AG04450 (cell line): ENCODE results near the gene ERICH6. TPM values are rescaled to one million over a fixed set of nuclear protein-coding genes. Genes with fewer than 3 reads are reported as not detected.

ENCODE experiments used
- CTCF ChIA-PET: fragments of 300-600, 350-600 bp; formaldehyde crosslinking; extraction: SDS; loops from one replicate; lab custom pipeline; 2022; ENCODE audit warnings: antibody characterized with exemption, inconsistent platforms; lab: Charles Lee
- POLR2A ChIA-PET: fragments of 350-600 bp; formaldehyde crosslinking; extraction: SDS; loops from one replicate; lab custom pipeline; 2021; ENCODE audit warnings: antibody characterized with exemption, inconsistent platforms; lab: Yijun Ruan, JAX
- DNase-seq: peaks from one replicate; pipeline ENCODE4 v3.0.0-alpha.2; 2011; ENCODE audit warnings: low read depth, low spot score
- H3K27ac ChIP-seq: one replicate; pipeline ENCODE4 v1.5.1; 2012; ENCODE audit warnings: low read depth, low read length, control low read depth
- H3K27me3 ChIP-seq: one replicate; pipeline ENCODE4 v1.6.0; 2012; ENCODE audit warnings: low read length; ENCODE audit not compliant: control insufficient read depth, insufficient read depth
- H3K4me3 ChIP-seq: 2 replicates; pipeline ENCODE4 v1.5.1; 2011; ENCODE audit warnings: mild to moderate bottlenecking, low read depth, low read length, control low read depth
- H3K9me3 ChIP-seq: 2 replicates; pipeline ENCODE4 v1.5.1; 2012; ENCODE audit warnings: low read length; ENCODE audit not compliant: control insufficient read depth, insufficient read depth
- CTCF ChIP-seq: IDR thresholded peaks from 2 replicates; pipeline ENCODE4 v1.5.1; 2011; ENCODE audit warnings: low read depth, low read length, control low read depth, inconsistent platforms
- polyA plus RNA-seq: library from polyadenylated mRNA; depleted of rRNA; stranded (reverse); fragments of >200 nt; gene quantifications from 2 replicates; pipeline ENCODE4 v1.2.3, GENCODE V29; 2011

ERICH6 gene
- polyA plus RNA-seq, 1 experiment = not detected

DNA sequence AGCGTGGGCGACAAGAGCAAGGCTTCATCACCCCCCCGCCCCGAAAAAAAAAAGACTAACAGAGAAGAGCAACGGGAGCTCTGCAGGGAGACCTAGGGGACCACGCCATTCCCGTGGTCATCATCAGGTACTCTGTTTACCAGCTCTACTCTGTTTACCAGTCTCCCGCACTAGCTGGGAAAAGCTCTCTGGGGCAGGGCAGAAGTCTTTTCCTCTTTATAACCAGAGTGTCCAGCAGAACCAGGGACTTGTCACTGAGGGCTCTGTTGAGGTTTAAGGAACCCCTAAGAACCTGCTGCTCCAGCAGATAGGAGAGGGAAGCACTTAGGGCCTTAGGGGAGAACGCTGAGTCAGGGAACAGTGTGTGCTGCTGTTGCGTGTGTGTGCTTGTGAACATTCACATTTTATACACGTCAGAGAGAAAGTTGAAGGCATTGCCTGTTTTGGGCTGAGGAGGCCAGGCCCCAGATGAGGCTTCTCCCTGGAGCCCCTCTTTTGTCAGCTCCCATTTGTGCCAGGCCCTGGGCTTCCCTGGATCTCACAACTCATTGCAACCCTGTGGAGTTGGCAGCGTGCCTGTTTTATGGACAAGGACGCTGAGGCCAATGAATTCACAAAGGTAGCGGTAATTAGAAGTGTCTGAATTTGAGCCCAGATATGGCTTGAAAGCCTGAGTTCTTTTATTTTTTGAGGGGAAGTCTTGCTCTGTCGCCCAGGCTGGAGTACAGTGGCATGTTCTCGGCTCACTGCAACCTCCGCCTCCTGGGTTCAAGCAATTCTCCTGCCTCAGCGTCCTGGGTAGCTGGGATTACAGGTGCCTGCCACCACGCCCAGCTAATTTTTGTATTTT, 24.2 kb upstream of the ERICH6 start:
- no peak for DNase-seq
- Histone ChIP-seq H3K27ac (no peak overlapping the region), H3K9me3 (no peaks in the 10 kb centered on the region), H3K4me3 (no peak overlapping the region), H3K27me3 (no peaks in the 10 kb centered on the region)
- POLR2A ChIA-PET = interaction anchor here (0.6 kb wide), 1 partner anchor 20 kb away, joined by 8 read pairs; no protein-coding TSS in a partner anchor
- CTCF ChIA-PET = interaction anchor here (2.2 kb wide), 1 partner anchor 137 kb away, joined by 7 read pairs; no protein-coding TSS in a partner anchor
- TF ChIP-seq CTCF = no peak

DNA sequence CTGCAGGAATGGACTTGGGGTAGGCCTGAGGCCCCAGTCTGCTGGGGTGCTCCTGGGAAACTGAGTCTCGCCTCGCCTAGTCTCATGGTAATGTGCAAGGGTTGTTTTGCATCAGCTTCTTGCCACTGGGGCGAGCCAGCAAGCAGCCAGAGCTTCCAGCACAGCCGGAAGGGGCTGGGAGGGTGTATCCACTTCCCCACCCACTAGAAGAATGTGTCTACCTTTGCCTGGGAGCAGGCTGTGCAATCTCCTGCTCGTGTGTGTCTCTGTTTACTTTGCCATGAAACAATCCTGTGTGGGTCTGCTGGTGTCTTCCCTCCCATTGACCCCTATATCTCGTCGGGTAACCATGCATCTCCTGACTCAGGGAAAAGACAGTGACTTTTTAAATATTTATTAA, 21.8 kb upstream of the ERICH6 start:
- H3K27me3 ChIP-seq = peaks cover under 1% of the 10 kb centered on the region
- no peak for TF ChIP-seq CTCF
- H3K9me3 ChIP-seq = no peaks in the 10 kb centered on the region
- POLR2A ChIA-PET = no interaction called here
- no peak for DNase-seq
- H3K27ac ChIP-seq = no peak overlapping the region
- no peak overlapping the region for H3K4me3 ChIP-seq
- CTCF ChIA-PET = interaction anchor here (1.4 to 2.0 kb wide), 2 partner anchors 22 to 62 kb away, joined by 4 to 5 read pairs; partner anchors contain the start of gene ERICH6

DNA sequence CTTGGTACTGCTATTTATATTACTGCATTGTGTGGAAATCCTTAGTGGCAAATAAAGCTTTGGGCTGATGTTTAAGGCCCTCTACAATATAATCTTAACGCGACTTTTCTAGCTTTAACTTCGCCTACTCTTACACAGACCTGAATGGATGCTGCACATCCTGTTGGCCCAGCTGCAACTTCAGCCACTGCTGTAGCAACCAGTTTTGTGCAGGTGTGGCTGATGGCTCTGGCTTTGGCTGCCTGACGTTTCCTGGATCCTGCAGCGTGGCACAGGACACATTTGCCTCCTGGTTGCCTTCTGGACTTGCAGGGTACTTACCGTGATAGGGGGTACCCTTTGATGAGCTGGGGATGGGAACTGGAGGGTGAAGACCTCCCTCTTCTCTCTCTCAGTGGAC, 20.2 kb upstream of the ERICH6 start:
- POLR2A ChIA-PET = no interaction called here

GRCh38 chr3:150722267-150722666, 18.5 kb upstream of the ERICH6 start:
- no peaks in the 10 kb centered on the region for H3K9me3 ChIP-seq
- DNase-seq = no peak
- no peak overlapping the region for H3K4me3 ChIP-seq
- POLR2A ChIA-PET = no interaction called here
- CTCF ChIA-PET = interaction anchor here (0.8 to 3.7 kb wide), 18 partner anchors 10 to 426 kb away, joined by 3 to 50 read pairs (median 7); partner anchors contain the start of genes ERICH6 and SIAH2
- no peak for TF ChIP-seq CTCF
- H3K27me3 ChIP-seq = peaks cover 2% of the 10 kb centered on the region
- no peak overlapping the region for H3K27ac ChIP-seq

More for the DNA sequence above, 20.2 kb upstream of the ERICH6 start:
- no peak for TF ChIP-seq CTCF
- CTCF ChIA-PET = interaction anchor here (0.6 to 3.7 kb wide), 4 partner anchors 20 to 140 kb away, joined by 3 to 50 read pairs (median 4); partner anchors contain the start of gene ERICH6
- H3K27ac ChIP-seq = no peak overlapping the region
- H3K27me3 ChIP-seq = peaks cover 2% of the 10 kb centered on the region
- no peaks in the 10 kb centered on the region for H3K9me3 ChIP-seq
- DNase-seq = no peak
- no peak overlapping the region for H3K4me3 ChIP-seq
